Neural progenitor cell (in vitro differentiated cells): ENCODE data around the gene ATE1. TPM values are rescaled to one million over a fixed set of nuclear protein-coding genes. Genes with fewer than 3 reads are reported as not detected.
"Not testable (repeated sequence)": the region's sequence is repeated elsewhere in the genome, so short reads cannot be mapped to it uniquely, and the experiment has no call there.

ENCODE experiments used
- DNase-seq: peaks from one replicate; pipeline ENCODE4 v3.0.0-alpha.2; 2016; ENCODE audit warnings: low spot score
- H2AFZ ChIP-seq: fragments of 200-600 bp; sonication (generic); replicated peaks from 2 replicates; pipeline ENCODE4 v1.6.1; 2016; ENCODE audit warnings: antibody characterized with exemption
- H3F3A ChIP-seq: fragments of 200-600 bp; sonication (generic); 2 replicates; pipeline ENCODE4 v1.6.1; 2016; ENCODE audit warnings: antibody characterized with exemption, low read depth
- H3K27ac ChIP-seq: fragments of 200-600 bp; sonication (generic); 2 replicates; pipeline ENCODE4 v1.5.1; 2016; ENCODE audit warnings: mild to moderate bottlenecking
- H3K27me3 ChIP-seq: fragments of 200-600 bp; sonication (generic); 2 replicates; pipeline ENCODE4 v1.6.1; 2016; ENCODE audit warnings: mild to moderate bottlenecking, moderate library complexity
- H3K36me3 ChIP-seq: fragments of 200-600 bp; sonication (generic); 2 replicates; pipeline ENCODE4 v1.5.1; 2016
- H3K4me1 ChIP-seq: fragments of 200-600 bp; sonication (generic); 2 replicates; pipeline ENCODE4 v1.6.1; 2016; ENCODE audit warnings: mixed run types
- H3K4me2 ChIP-seq: fragments of 200-600 bp; sonication (generic); 2 replicates; pipeline ENCODE4 v1.6.1; 2016
- H3K4me3 ChIP-seq: fragments of 200-600 bp; sonication (generic); 2 replicates; pipeline ENCODE4 v1.5.1; 2016
- H3K79me2 ChIP-seq: fragments of 200-600 bp; sonication (generic); 2 replicates; pipeline ENCODE4 v1.6.1; 2016; ENCODE audit warnings: low read depth
- H3K9ac ChIP-seq: fragments of 200-600 bp; sonication (generic); 2 replicates; pipeline ENCODE4 v1.6.1; 2016
- H3K9me3 ChIP-seq: fragments of 200-600 bp; sonication (generic); 2 replicates; pipeline ENCODE4 v1.5.1; 2016; ENCODE audit warnings: low read depth
- H4K20me1 ChIP-seq: fragments of 200-600 bp; sonication (generic); 2 replicates; pipeline ENCODE4 v1.6.1; 2016; ENCODE audit warnings: low read depth
- H3K27ac Mint-ChIP-seq: 3 replicates; pipeline ENCODE4 v1.8.0; 2021; ENCODE audit warnings: mixed read lengths
- H3K27me3 Mint-ChIP-seq: 2 replicates; pipeline ENCODE4 v1.8.0; 2022; ENCODE audit warnings: low read depth, mild to moderate bottlenecking, inconsistent platforms, moderate library complexity, mixed read lengths; ENCODE audit not compliant: insufficient read depth
- H3K36me3 Mint-ChIP-seq: 3 replicates; pipeline ENCODE4 v1.8.0; 2021; ENCODE audit warnings: mixed read lengths
- H3K4me1 Mint-ChIP-seq: 3 replicates; pipeline ENCODE4 v1.8.0; 2021; ENCODE audit warnings: mixed read lengths
- H3K4me3 Mint-ChIP-seq: 3 replicates; pipeline ENCODE4 v1.8.0; 2021; ENCODE audit warnings: mild to moderate bottlenecking, moderate library complexity, mixed read lengths
- H3K9me3 Mint-ChIP-seq: 3 replicates; pipeline ENCODE4 v1.8.0; 2020; ENCODE audit warnings: mixed read lengths
- CTCF ChIP-seq: fragments of 200-600 bp; sonication (generic); IDR thresholded peaks from 2 replicates; pipeline ENCODE4 v1.5.1; 2017; ENCODE audit warnings: antibody characterized with exemption, mild to moderate bottlenecking
- EZH2 ChIP-seq: fragments of 200-600 bp; sonication (generic); IDR thresholded peaks from 2 replicates; pipeline ENCODE4 v1.6.1; 2017; ENCODE audit warnings: antibody characterized with exemption, mild to moderate bottlenecking, moderate library complexity
- EZH2phosphoT487 ChIP-seq: fragments of 200-600 bp; sonication (generic); IDR thresholded peaks from 2 replicates; pipeline ENCODE4 v1.6.1; 2017; ENCODE audit warnings: antibody characterized with exemption
- total RNA-seq: library from RNA; depleted of rRNA; stranded (reverse); fragments of >200 nt; gene quantifications from 2 replicates; pipeline ENCODE4 v1.2.3, GENCODE V29; 2015; ENCODE audit warnings: low replicate concordance

The ATE1 gene
- total RNA-seq, 1 donor from 2014 or later: 57.2 TPM

GRCh38 chr10:121764233-121764942, 163.4 kb downstream of the ATE1 start:
- Histone ChIP-seq H3K9me3 (no peaks in the 10 kb centered on the region), H3K9ac (no peak overlapping the region)
- H3K36me3 Mint-ChIP-seq: peaks cover 58% of the 10 kb centered on the region

DNA sequence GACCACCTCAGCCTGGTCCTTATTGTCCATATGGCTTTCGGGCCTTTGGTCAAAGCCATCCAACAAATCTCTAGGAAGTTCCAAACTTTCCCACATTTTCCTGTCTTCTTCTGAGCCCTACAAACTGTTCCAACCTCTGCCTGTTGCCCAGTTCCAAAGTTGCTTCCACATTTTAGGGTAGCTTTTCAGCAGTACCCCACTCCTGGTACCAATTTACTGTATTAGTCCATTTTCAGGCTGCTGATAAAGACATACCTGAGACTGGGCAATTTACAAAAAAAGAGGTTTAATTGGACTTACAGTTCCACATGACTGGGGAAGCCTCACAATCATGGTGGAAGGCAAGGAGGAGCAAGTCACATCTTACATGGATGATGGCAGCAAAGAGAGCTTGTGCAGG, 170.6 kb downstream of the ATE1 start:
- H3K27ac Mint-ChIP-seq, H3K9ac ChIP-seq, H4K20me1 ChIP-seq, H3K4me3 Mint-ChIP-seq, DNase-seq, H2AFZ ChIP-seq, H3K79me2 ChIP-seq, H3K27me3 Mint-ChIP-seq, H3K4me1 Mint-ChIP-seq, H3F3A ChIP-seq, H3K4me1 ChIP-seq, H3K4me3 ChIP-seq, H3K27ac ChIP-seq, H3K4me2 ChIP-seq, H3K27me3 ChIP-seq: not testable (repeated sequence)
- Histone ChIP-seq H3K9me3 (peaks cover 26% of the 10 kb centered on the region), H3K36me3 (peaks cover 12% of the 10 kb centered on the region)
- Mint-ChIP-seq H3K9me3 (peaks cover 69% of the 10 kb centered on the region), H3K36me3 (peaks cover 63% of the 10 kb centered on the region)

More at GRCh38 chr10:121764233-121764942, 163.4 kb downstream of the ATE1 start:
- TF ChIP-seq EZH2 (no peak), EZH2phosphoT487 (no peak), CTCF (no peak)
- Mint-ChIP-seq H3K4me1 (no peaks in the 10 kb centered on the region), H3K9me3 (peaks cover 40% of the 10 kb centered on the region), H3K27ac (no peak overlapping the region), H3K4me3 (no peak overlapping the region), H3K27me3 (no peaks in the 10 kb centered on the region)
- Histone ChIP-seq H3K4me3 (no peak overlapping the region), H4K20me1 (no peaks in the 10 kb centered on the region), H3K4me2 (no peak overlapping the region), H3F3A (no peaks in the 10 kb centered on the region), H3K4me1 (no peaks in the 10 kb centered on the region), H2AFZ (no peak overlapping the region), H3K27me3 (no peaks in the 10 kb centered on the region), H3K36me3 (no peaks in the 10 kb centered on the region), H3K79me2 (no peaks in the 10 kb centered on the region), H3K27ac (no peak overlapping the region)
- no peak for DNase-seq

- not testable (repeated sequence) for H3K4me1 ChIP-seq
- H3K9me3 Mint-ChIP-seq: peaks cover 59% of the 10 kb centered on the region
- peaks cover 51% of the 10 kb centered on the region for H3K36me3 Mint-ChIP-seq
Observed at GRCh38 chr10:121755496-121755895, 172.3 kb downstream of the ATE1 start.

GRCh38 chr10:121754666-121755065, 173.2 kb downstream of the ATE1 start:
- Mint-ChIP-seq H3K27me3 (peaks cover 4% of the 10 kb centered on the region), H3K4me1 (no peaks in the 10 kb centered on the region), H3K9me3 (peaks cover 53% of the 10 kb centered on the region), H3K4me3 (no peak overlapping the region), H3K27ac (no peak overlapping the region), H3K36me3 (peaks cover 44% of the 10 kb centered on the region)
- no peak overlapping the region for H2AFZ ChIP-seq
- H3K4me1 ChIP-seq: no peaks in the 10 kb centered on the region
- no peak for DNase-seq
- no peak overlapping the region for H3K4me2 ChIP-seq
- TF ChIP-seq EZH2phosphoT487: no peak
- no peak for TF ChIP-seq EZH2
- TF ChIP-seq CTCF: no peak
- no peaks in the 10 kb centered on the region for H4K20me1 ChIP-seq
- no peaks in the 10 kb centered on the region for H3F3A ChIP-seq
- no peaks in the 10 kb centered on the region for H3K27me3 ChIP-seq
- H3K36me3 ChIP-seq: peaks cover 12% of the 10 kb centered on the region
- H3K4me3 ChIP-seq: no peak overlapping the region
- no peak overlapping the region for H3K9ac ChIP-seq
- peaks cover 26% of the 10 kb centered on the region for H3K9me3 ChIP-seq
- H3K27ac ChIP-seq: no peak overlapping the region
- H3K79me2 ChIP-seq: no peaks in the 10 kb centered on the region

More at GRCh38 chr10:121755496-121755895, 172.3 kb downstream of the ATE1 start:
- Histone ChIP-seq H3K9me3 (peaks cover 26% of the 10 kb centered on the region), H3K36me3 (peaks cover 12% of the 10 kb centered on the region)
- not testable (repeated sequence) for H4K20me1 ChIP-seq, H3K79me2 ChIP-seq, H3K9ac ChIP-seq, H3K27ac Mint-ChIP-seq, H3K4me3 ChIP-seq, H3K27me3 ChIP-seq, H3F3A ChIP-seq, H3K27me3 Mint-ChIP-seq, H2AFZ ChIP-seq, H3K4me3 Mint-ChIP-seq, H3K4me2 ChIP-seq, H3K27ac ChIP-seq, DNase-seq, H3K4me1 Mint-ChIP-seq
